ENCODE measurements around the gene NHLH1.

The NHLH1 gene

DNA sequence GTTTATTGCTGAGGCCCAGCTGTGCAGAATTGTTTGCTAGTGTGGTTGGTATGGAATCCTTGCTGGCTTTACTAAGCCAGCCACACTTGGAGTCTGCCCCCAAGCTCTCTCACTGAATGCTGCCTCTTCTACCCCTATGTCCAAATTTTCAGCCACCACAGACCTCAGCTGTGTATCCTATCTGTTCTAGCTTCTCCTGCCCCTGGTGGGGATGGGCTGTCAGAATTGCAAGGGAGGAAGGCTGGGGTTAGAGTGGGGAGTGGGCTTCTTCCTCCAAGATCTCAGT, 4.4 kb downstream of the NHLH1 start:
- TF ChIP-seq EZH2 (IDR thresholded peaks at IDR 0.05; ENCODE audit: borderline replicate concordance, low read length) (no peak), CTCF (IDR thresholded peaks at IDR 0.05; ENCODE audit: low read length) (no peak)
- H3K4me3 ChIP-seq (ENCODE audit: low read depth, low read length, poor library complexity, severe bottlenecking): no peak overlapping the region
- H3K4me1 ChIP-seq (ENCODE audit: insufficient read depth, low read length, severe bottlenecking): peaks cover 12% of the 10 kb centered on the region
- no peaks in the 10 kb centered on the region for H3F3A ChIP-seq (ENCODE audit: insufficient read depth, low read length)
- no peak overlapping the region for H3K4me2 ChIP-seq (ENCODE audit: low read length)
- no peak overlapping the region for H3K9ac ChIP-seq (ENCODE audit: low read length)
- no peaks in the 10 kb centered on the region for H3K36me3 ChIP-seq (ENCODE audit: insufficient read depth, low read length)
- H3K9me3 ChIP-seq (ENCODE audit: low read length): no peaks in the 10 kb centered on the region
- H4K20me1 ChIP-seq (ENCODE audit: insufficient read depth, low read length): no peaks in the 10 kb centered on the region
- H3K27me3 ChIP-seq (ENCODE audit: insufficient read depth, low read length): no peaks in the 10 kb centered on the region
- no peak overlapping the region for H3K27ac ChIP-seq (ENCODE audit: low read depth, low read length, poor library complexity, severe bottlenecking)
- no peaks in the 10 kb centered on the region for H3K9me2 ChIP-seq (ENCODE audit: low read depth, low read length)
- no peaks in the 10 kb centered on the region for H3K79me2 ChIP-seq (ENCODE audit: insufficient read depth, low read length)
- H2AFZ ChIP-seq (ENCODE audit: low read length): no peak overlapping the region

DNA sequence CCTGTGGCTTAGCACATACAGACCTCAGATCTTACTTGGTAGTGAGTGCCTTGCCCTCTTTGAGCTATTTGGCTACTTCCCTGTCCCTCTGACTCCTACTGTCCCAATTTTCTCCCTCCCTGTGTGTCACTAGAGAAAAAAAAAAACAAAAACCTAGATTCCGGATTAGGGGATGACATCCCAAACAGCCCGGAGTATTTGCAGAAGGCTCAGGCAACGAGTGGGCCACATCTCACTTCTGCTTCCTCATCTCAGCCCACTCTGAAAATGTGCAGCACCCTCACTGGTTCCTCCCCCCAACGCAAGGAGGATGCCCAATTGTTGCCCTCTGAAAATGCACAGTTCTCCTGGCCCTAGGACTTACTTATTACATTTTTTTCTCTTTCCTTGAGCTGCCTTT, 4.9 kb downstream of the NHLH1 start:
- no peak overlapping the region for H2AFZ ChIP-seq (ENCODE audit: low read length)
- peaks cover 16% of the 10 kb centered on the region for H3K4me1 ChIP-seq (ENCODE audit: insufficient read depth, low read length, severe bottlenecking)
- H3K4me3 ChIP-seq (ENCODE audit: low read depth, low read length, poor library complexity, severe bottlenecking): no peak overlapping the region
- H4K20me1 ChIP-seq (ENCODE audit: insufficient read depth, low read length): no peaks in the 10 kb centered on the region
- no peak overlapping the region for H3K9ac ChIP-seq (ENCODE audit: low read length)
- no peaks in the 10 kb centered on the region for H3K9me3 ChIP-seq (ENCODE audit: low read length)
- no peaks in the 10 kb centered on the region for H3F3A ChIP-seq (ENCODE audit: insufficient read depth, low read length)
- TF ChIP-seq EZH2 (IDR thresholded peaks at IDR 0.05; ENCODE audit: borderline replicate concordance, low read length): no peak
- TF ChIP-seq CTCF (IDR thresholded peaks at IDR 0.05; ENCODE audit: low read length): no peak
- no peaks in the 10 kb centered on the region for H3K79me2 ChIP-seq (ENCODE audit: insufficient read depth, low read length)
- H3K4me2 ChIP-seq (ENCODE audit: low read length): no peak overlapping the region
- H3K9me2 ChIP-seq (ENCODE audit: low read depth, low read length): no peaks in the 10 kb centered on the region
- no peaks in the 10 kb centered on the region for H3K36me3 ChIP-seq (ENCODE audit: insufficient read depth, low read length)
- no peaks in the 10 kb centered on the region for H3K27me3 ChIP-seq (ENCODE audit: insufficient read depth, low read length)
- no peak overlapping the region for H3K27ac ChIP-seq (ENCODE audit: low read depth, low read length, poor library complexity, severe bottlenecking)

GRCh38 chr1:160373696-160374095, 6.8 kb downstream of the NHLH1 start:
- Histone ChIP-seq H3K9ac (ENCODE audit: low read length) (no peak overlapping the region), H2AFZ (ENCODE audit: low read length) (no peak overlapping the region), H3K79me2 (ENCODE audit: insufficient read depth, low read length) (no peaks in the 10 kb centered on the region), H3K4me3 (ENCODE audit: low read depth, low read length, poor library complexity, severe bottlenecking) (no peak overlapping the region), H4K20me1 (ENCODE audit: insufficient read depth, low read length) (no peaks in the 10 kb centered on the region), H3K36me3 (ENCODE audit: insufficient read depth, low read length) (no peaks in the 10 kb centered on the region), H3K9me3 (ENCODE audit: low read length) (no peaks in the 10 kb centered on the region), H3K27ac (ENCODE audit: low read depth, low read length, poor library complexity, severe bottlenecking) (no peak overlapping the region), H3K27me3 (ENCODE audit: insufficient read depth, low read length) (no peaks in the 10 kb centered on the region), H3K4me2 (ENCODE audit: low read length) (no peak overlapping the region), H3F3A (ENCODE audit: insufficient read depth, low read length) (no peaks in the 10 kb centered on the region), H3K4me1 (ENCODE audit: insufficient read depth, low read length, severe bottlenecking) (peaks cover 16% of the 10 kb centered on the region), H3K9me2 (ENCODE audit: low read depth, low read length) (no peaks in the 10 kb centered on the region)
- TF ChIP-seq CTCF (IDR thresholded peaks at IDR 0.05; ENCODE audit: low read length) (no peak), EZH2 (IDR thresholded peaks at IDR 0.05; ENCODE audit: borderline replicate concordance, low read length) (no peak)

Data from OCI-LY1 (cell line).